Measurements from ENCODE around the gene EXOC6B.
A peak's percentile ranks its signal among the peaks of the same experiment; 100 is the strongest.

EXOC6B gene

GRCh38 chr2:72137498-72138010, 688.3 kb downstream of the EXOC6B start:
- H3K79me1 ChIP-seq (ENCODE audit: low read length) = no peaks in the 10 kb centered on the region
- no peak overlapping the region for H2BK15ac ChIP-seq (replicated peaks; ENCODE audit: low read depth)
- no peak overlapping the region for H3K4me2 ChIP-seq (ENCODE audit: low read length)
- H2BK5ac ChIP-seq (ENCODE audit: low read length) = no peak overlapping the region
- no peak overlapping the region for H4K8ac ChIP-seq (ENCODE audit: low read depth, low read length)
- no peak overlapping the region for H3K56ac ChIP-seq (ENCODE audit: low read length)
- H2BK120ac ChIP-seq (ENCODE audit: low read depth, low read length) = no peak overlapping the region
- H3K27ac ChIP-seq (ENCODE audit: low read depth, low read length) = no peak overlapping the region
- H3K4me3 ChIP-seq (ENCODE audit: low read length) = no peak overlapping the region
- no peak overlapping the region for H3K9ac ChIP-seq (ENCODE audit: low read length)
- no peak overlapping the region for H4K5ac ChIP-seq (ENCODE audit: low read length)
- H3K18ac ChIP-seq (ENCODE audit: low read length) = no peak overlapping the region
- DNase-seq = peak; percentile 65
- H3K27me3 ChIP-seq (ENCODE audit: insufficient read depth, low read length, poor library complexity) = peaks cover 6% of the 10 kb centered on the region
- WGBS (ENCODE audit: extremely low coverage, insufficient coverage, low lambda C conversion rate) = no CpG with 5 or more reads among the region's 10 CpGs
- no peaks in the 10 kb centered on the region for H3K79me2 ChIP-seq (ENCODE audit: control insufficient read depth, insufficient read depth, low read length)
- H3K4me1 ChIP-seq (ENCODE audit: control insufficient read depth, low read depth, low read length) = no peaks in the 10 kb centered on the region
- H3K4ac ChIP-seq (ENCODE audit: low read depth, low read length) = no peak overlapping the region
- H3K36me3 ChIP-seq (ENCODE audit: control insufficient read depth, insufficient read depth, low read length) = no peaks in the 10 kb centered on the region
- no peak overlapping the region for H2AK5ac ChIP-seq (ENCODE audit: low read length)
- H3K23ac ChIP-seq (ENCODE audit: low read length) = peak overlapping the region; percentile 3

- Histone ChIP-seq H4K8ac (ENCODE audit: low read depth, low read length) (no peak overlapping the region), H2BK15ac (replicated peaks; ENCODE audit: low read depth) (no peak overlapping the region), H3K27me3 (ENCODE audit: insufficient read depth, low read length, poor library complexity) (peaks cover under 1% of the 10 kb centered on the region), H3K79me1 (ENCODE audit: low read length) (no peaks in the 10 kb centered on the region), H3K36me3 (ENCODE audit: control insufficient read depth, insufficient read depth, low read length) (no peaks in the 10 kb centered on the region), H2BK5ac (ENCODE audit: low read length) (no peak overlapping the region), H3K4me2 (ENCODE audit: low read length) (no peak overlapping the region), H3K4ac (ENCODE audit: low read depth, low read length) (no peak overlapping the region), H3K79me2 (ENCODE audit: control insufficient read depth, insufficient read depth, low read length) (no peaks in the 10 kb centered on the region), H3K27ac (ENCODE audit: low read depth, low read length) (no peak overlapping the region), H2BK120ac (ENCODE audit: low read depth, low read length) (no peak overlapping the region), H3K4me1 (ENCODE audit: control insufficient read depth, low read depth, low read length) (no peaks in the 10 kb centered on the region), H2AK5ac (ENCODE audit: low read length) (no peak overlapping the region), H3K4me3 (ENCODE audit: low read length) (no peak overlapping the region), H3K18ac (ENCODE audit: low read length) (no peak overlapping the region), H4K5ac (ENCODE audit: low read length) (no peak overlapping the region), H3K23ac (ENCODE audit: low read length) (no peak overlapping the region), H3K56ac (ENCODE audit: low read length) (no peak overlapping the region), H3K9ac (ENCODE audit: low read length) (no peak overlapping the region)
- WGBS (ENCODE audit: extremely low coverage, insufficient coverage, low lambda C conversion rate) = no CpG with 5 or more reads among the region's 7 CpGs
- no peak for DNase-seq
These were observed 688.8 kb downstream of the EXOC6B start for GRCh38 chr2:72136933-72137497.

GRCh38 chr2:72136331-72136730, 689.5 kb downstream of the EXOC6B start:
- Histone ChIP-seq H3K27ac (ENCODE audit: low read depth, low read length) (no peak overlapping the region), H3K79me2 (ENCODE audit: control insufficient read depth, insufficient read depth, low read length) (no peaks in the 10 kb centered on the region), H3K4me3 (ENCODE audit: low read length) (no peak overlapping the region), H4K8ac (ENCODE audit: low read depth, low read length) (no peak overlapping the region), H3K36me3 (ENCODE audit: control insufficient read depth, insufficient read depth, low read length) (no peaks in the 10 kb centered on the region), H3K4me2 (ENCODE audit: low read length) (no peak overlapping the region), H3K56ac (ENCODE audit: low read length) (no peak overlapping the region), H3K9ac (ENCODE audit: low read length) (no peak overlapping the region), H2BK15ac (replicated peaks; ENCODE audit: low read depth) (no peak overlapping the region), H3K23ac (ENCODE audit: low read length) (no peak overlapping the region), H3K27me3 (ENCODE audit: insufficient read depth, low read length, poor library complexity) (no peaks in the 10 kb centered on the region), H4K5ac (ENCODE audit: low read length) (no peak overlapping the region), H2BK120ac (ENCODE audit: low read depth, low read length) (no peak overlapping the region), H2AK5ac (ENCODE audit: low read length) (no peak overlapping the region), H3K4me1 (ENCODE audit: control insufficient read depth, low read depth, low read length) (no peaks in the 10 kb centered on the region), H3K18ac (ENCODE audit: low read length) (no peak overlapping the region), H3K79me1 (ENCODE audit: low read length) (no peaks in the 10 kb centered on the region), H2BK5ac (ENCODE audit: low read length) (no peak overlapping the region), H3K4ac (ENCODE audit: low read depth, low read length) (no peak overlapping the region)
- WGBS (ENCODE audit: extremely low coverage, insufficient coverage, low lambda C conversion rate) = no CpG with 5 or more reads among the region's 10 CpGs
- no peak for DNase-seq

GRCh38 chr2:72135921-72136320, 689.9 kb downstream of the EXOC6B start:
- Histone ChIP-seq H3K79me1 (ENCODE audit: low read length) (no peaks in the 10 kb centered on the region), H3K27ac (ENCODE audit: low read depth, low read length) (no peak overlapping the region), H3K27me3 (ENCODE audit: insufficient read depth, low read length, poor library complexity) (no peaks in the 10 kb centered on the region), H3K79me2 (ENCODE audit: control insufficient read depth, insufficient read depth, low read length) (no peaks in the 10 kb centered on the region), H4K8ac (ENCODE audit: low read depth, low read length) (no peak overlapping the region), H2AK5ac (ENCODE audit: low read length) (no peak overlapping the region), H2BK120ac (ENCODE audit: low read depth, low read length) (no peak overlapping the region), H3K18ac (ENCODE audit: low read length) (no peak overlapping the region), H3K9ac (ENCODE audit: low read length) (no peak overlapping the region), H3K4me2 (ENCODE audit: low read length) (no peak overlapping the region), H3K36me3 (ENCODE audit: control insufficient read depth, insufficient read depth, low read length) (no peaks in the 10 kb centered on the region), H3K4me3 (ENCODE audit: low read length) (no peak overlapping the region), H3K4me1 (ENCODE audit: control insufficient read depth, low read depth, low read length) (no peaks in the 10 kb centered on the region), H3K56ac (ENCODE audit: low read length) (no peak overlapping the region), H2BK5ac (ENCODE audit: low read length) (no peak overlapping the region), H4K5ac (ENCODE audit: low read length) (no peak overlapping the region), H2BK15ac (replicated peaks; ENCODE audit: low read depth) (no peak overlapping the region), H3K4ac (ENCODE audit: low read depth, low read length) (no peak overlapping the region), H3K23ac (ENCODE audit: low read length) (no peak overlapping the region)
- WGBS (ENCODE audit: extremely low coverage, insufficient coverage, low lambda C conversion rate) = no CpG with 5 or more reads among the region's 8 CpGs
- DNase-seq = no peak

GRCh38 chr2:72134997-72135800, 690.6 kb downstream of the EXOC6B start:
- Histone ChIP-seq H2BK15ac (replicated peaks; ENCODE audit: low read depth) (no peak overlapping the region), H3K18ac (ENCODE audit: low read length) (no peak overlapping the region), H3K4me3 (ENCODE audit: low read length) (no peak overlapping the region), H3K4me1 (ENCODE audit: control insufficient read depth, low read depth, low read length) (no peaks in the 10 kb centered on the region), H3K27ac (ENCODE audit: low read depth, low read length) (no peak overlapping the region), H2BK5ac (ENCODE audit: low read length) (no peak overlapping the region), H3K36me3 (ENCODE audit: control insufficient read depth, insufficient read depth, low read length) (no peaks in the 10 kb centered on the region), H2AK5ac (ENCODE audit: low read length) (no peak overlapping the region), H4K8ac (ENCODE audit: low read depth, low read length) (no peak overlapping the region), H3K27me3 (ENCODE audit: insufficient read depth, low read length, poor library complexity) (no peaks in the 10 kb centered on the region), H3K56ac (ENCODE audit: low read length) (no peak overlapping the region), H3K79me1 (ENCODE audit: low read length) (no peaks in the 10 kb centered on the region), H3K23ac (ENCODE audit: low read length) (no peak overlapping the region), H3K9ac (ENCODE audit: low read length) (no peak overlapping the region), H3K4me2 (ENCODE audit: low read length) (no peak overlapping the region), H2BK120ac (ENCODE audit: low read depth, low read length) (no peak overlapping the region), H3K79me2 (ENCODE audit: control insufficient read depth, insufficient read depth, low read length) (no peaks in the 10 kb centered on the region), H4K5ac (ENCODE audit: low read length) (no peak overlapping the region), H3K4ac (ENCODE audit: low read depth, low read length) (no peak overlapping the region)
- no CpG with 5 or more reads among the region's 19 CpGs for WGBS (ENCODE audit: extremely low coverage, insufficient coverage, low lambda C conversion rate)
- no peak for DNase-seq
